GM10266 (cell line): ENCODE measurements around the gene TRIO.
"Not testable (repeated sequence)": the region's sequence is repeated elsewhere in the genome, so short reads cannot be mapped to it uniquely, and the experiment has no call there.

ENCODE experiments used
- DNase-seq: peaks from one replicate; pipeline ENCODE4 v3.0.0; 2012; ENCODE audit errors: extremely low spot score
- CTCF ChIP-seq: IDR thresholded peaks from 2 replicates; pipeline ENCODE4 v1.5.1; 2012; ENCODE audit warnings: mild to moderate bottlenecking, low read depth; ENCODE audit not compliant: control insufficient read depth, insufficient read depth; ENCODE audit errors: missing control alignments

TRIO gene

GRCh38 chr5:14545308-14545707, 402.2 kb downstream of the TRIO start:
- TF ChIP-seq CTCF = no peak
- DNase-seq = no peak

- no peak for TF ChIP-seq CTCF
- no peak for DNase-seq
These were observed 402.7 kb downstream of the TRIO start for GRCh38 chr5:14545862-14546261.

- TF ChIP-seq CTCF = no peak
- no peak for DNase-seq
These were observed 404.5 kb downstream of the TRIO start for GRCh38 chr5:14547666-14548065.

GRCh38 chr5:14551211-14551610, 408.1 kb downstream of the TRIO start:
- TF ChIP-seq CTCF = no peak
- no peak for DNase-seq

- DNase-seq = no peak
- TF ChIP-seq CTCF = no peak
These were observed 408.9 kb downstream of the TRIO start for GRCh38 chr5:14552017-14552416.

- DNase-seq = not testable (repeated sequence)
These were observed 411.1 kb downstream of the TRIO start for GRCh38 chr5:14554288-14554687.

GRCh38 chr5:14556015-14556414, 412.9 kb downstream of the TRIO start:
- no peak for TF ChIP-seq CTCF
- DNase-seq = no peak

GRCh38 chr5:14557203-14557770, 414.1 kb downstream of the TRIO start:
- DNase-seq = no peak
- TF ChIP-seq CTCF = no peak
